WI38 (cell line): ENCODE measurements around the gene CCDC51.

ENCODE experiments used
- H3K4me3 ChIP-seq: 2 replicates; pipeline ENCODE4 v1.5.1; 2011; ENCODE audit warnings: low read depth, mild to moderate bottlenecking, control low read depth, low read length
- CTCF ChIP-seq: IDR thresholded peaks from 2 replicates; pipeline ENCODE4 v1.5.1; 2012; ENCODE audit warnings: low read depth, mild to moderate bottlenecking, control low read depth, low read length

Gene CCDC51

GRCh38 chr3:48397767-48398681 lies 41.9 kb downstream of the CCDC51 start:
- H3K4me3 ChIP-seq = no peak overlapping the region
- no peak for TF ChIP-seq CTCF

- no peak overlapping the region for H3K4me3 ChIP-seq
- TF ChIP-seq CTCF = no peak
Measured at GRCh38 chr3:48395714-48396113, 44.2 kb downstream of the CCDC51 start.

DNA sequence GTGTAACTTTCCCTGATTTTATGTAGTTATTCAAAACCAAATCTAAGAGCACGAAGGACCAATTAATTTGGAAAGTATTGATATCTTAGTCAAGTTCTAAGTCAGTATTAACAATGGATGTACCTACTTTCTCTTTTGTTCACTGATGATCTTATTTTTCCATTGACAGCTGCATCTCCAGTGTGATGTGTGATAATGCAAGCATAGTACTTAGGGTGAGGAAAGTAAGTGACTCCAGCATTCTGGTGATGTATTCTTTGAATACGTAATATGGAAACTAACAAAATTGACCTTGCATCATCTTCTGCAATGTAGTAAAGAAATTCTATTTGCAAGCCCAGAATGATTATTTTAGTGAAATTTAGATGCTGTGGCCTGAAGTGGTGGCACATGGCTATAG lies 45.5 kb downstream of the CCDC51 start:
- H3K4me3 ChIP-seq = no peak overlapping the region
- TF ChIP-seq CTCF = no peak

DNA sequence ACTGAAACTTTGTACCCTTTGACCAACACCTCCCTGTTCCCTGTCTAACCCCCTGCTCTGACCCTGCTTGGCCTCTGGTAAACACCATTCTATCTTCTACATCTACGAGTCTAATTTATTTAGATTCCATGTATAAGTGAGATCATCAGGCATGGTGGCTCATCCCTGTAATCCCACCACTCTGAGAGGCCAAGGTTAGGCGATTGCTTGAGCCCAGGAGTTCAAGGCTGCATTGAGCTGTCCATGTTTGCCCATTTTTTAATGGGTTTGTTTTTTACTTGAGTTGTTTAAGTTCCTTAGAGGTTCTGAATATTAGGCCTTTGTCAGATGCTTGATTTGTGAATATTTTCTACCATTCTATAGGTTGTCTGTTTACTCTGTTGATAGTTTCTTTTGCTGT lies 51.0 kb downstream of the CCDC51 start:
- no peak overlapping the region for H3K4me3 ChIP-seq
- no peak for TF ChIP-seq CTCF

DNA sequence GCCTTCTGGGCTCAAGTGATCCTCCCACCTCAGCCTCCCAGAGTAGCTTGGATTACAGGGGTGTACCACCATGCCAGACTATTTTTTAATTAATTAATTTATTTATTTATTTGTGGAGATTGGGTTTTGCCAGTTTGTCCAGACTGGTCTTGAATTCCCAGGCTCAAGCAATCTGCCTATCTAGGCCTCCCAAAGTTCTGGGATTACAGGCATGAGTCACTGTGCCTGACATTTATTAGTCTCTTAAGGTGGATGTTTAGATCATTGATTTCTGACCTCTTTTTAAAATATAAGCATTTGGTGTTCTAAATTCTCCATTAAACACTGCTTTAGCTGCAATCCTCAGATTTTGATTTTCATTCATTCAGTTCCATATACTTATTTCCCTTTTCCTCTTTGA lies 52.3 kb downstream of the CCDC51 start:
- TF ChIP-seq CTCF = no peak
- no peak overlapping the region for H3K4me3 ChIP-seq
